GM21360 (cell line): Measurements from ENCODE around the gene IFT20.

Experiments
- ATAC-seq: cut with Tn5 transposase; IDR thresholded peaks from one replicate; pipeline ENCODE4 v1.9.1; 2021; ENCODE audit warnings: mild to moderate bottlenecking, moderate library complexity; ENCODE audit not compliant: unreplicated experiment

Gene IFT20

DNA sequence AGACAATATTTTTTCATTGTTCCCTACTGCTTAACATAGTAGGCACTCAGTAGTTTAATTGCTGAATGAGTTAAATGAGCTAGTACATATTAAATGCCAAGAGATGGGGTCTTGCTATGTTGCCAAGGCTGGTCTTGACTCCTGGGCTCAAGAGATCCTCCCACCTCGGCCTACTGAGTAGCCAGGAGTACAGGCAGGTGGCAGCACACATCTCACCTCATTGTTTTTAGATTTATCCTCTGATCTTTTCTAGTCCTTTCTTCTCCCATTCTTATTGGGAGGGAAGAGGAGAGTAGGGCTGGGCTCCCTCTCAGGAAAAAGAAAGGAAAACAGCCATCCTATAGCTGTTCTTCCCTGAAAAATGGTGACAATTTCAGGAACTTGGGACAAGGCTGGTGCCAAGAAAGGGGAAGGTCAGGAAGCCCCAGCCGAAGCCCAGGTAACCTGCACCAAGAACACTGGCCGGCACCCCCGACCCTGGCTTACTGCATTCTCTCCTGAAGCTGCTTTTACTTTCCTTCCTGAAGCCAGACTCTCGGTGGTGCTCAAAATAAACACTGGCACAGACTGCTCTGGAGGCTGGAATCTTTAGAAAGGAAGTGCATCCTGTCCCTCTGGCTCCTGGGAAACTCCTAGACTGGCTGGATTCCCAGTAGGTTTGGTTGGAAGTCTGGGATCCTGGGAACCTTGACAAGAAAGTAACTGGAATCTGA is 2.9 kb upstream of the IFT20 start:
- no peak for ATAC-seq

DNA sequence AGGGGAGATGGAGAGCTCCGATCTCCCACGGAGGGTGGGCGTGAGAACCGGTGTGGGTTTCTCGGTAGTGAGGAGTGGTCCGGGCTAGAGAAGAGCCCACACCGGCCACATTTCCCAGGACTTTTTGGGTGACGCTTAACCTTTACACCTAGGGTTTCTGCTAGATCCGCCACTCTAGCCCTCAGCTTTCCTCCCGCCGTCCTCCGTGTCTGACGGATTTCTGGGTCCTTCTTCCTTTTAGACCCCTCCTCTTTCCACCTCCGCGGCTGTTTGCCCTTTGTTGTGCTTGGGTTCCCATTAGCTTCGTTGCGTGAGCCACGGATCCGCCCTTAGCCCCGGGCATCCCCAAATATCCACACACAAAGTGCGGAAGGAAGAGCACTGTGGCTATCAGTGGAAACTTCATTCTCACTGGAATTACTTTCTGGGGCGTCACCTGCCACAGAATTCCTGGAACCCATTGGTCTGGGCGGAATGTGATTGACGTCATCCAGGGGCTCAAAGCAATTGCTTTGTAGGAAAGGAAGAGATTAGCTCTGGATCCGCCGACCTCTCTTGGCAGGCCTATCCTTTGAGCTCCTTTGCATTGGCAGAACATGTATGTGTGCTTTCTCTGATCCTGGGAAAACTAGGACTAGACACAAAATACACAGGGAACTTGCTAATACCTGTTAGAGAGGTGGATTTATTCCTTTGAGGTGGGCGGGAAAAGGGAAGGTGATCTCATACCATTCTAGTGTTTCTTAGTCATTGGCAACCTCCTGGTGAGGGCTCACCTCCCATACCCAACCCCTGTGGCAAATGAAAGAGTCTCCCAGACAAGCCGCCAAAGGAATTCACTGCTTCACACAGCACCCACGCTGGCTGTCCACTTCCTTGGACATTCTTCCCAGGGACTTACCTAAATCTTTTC is 943 bp upstream of the IFT20 start:
- ATAC-seq, result no peak

DNA sequence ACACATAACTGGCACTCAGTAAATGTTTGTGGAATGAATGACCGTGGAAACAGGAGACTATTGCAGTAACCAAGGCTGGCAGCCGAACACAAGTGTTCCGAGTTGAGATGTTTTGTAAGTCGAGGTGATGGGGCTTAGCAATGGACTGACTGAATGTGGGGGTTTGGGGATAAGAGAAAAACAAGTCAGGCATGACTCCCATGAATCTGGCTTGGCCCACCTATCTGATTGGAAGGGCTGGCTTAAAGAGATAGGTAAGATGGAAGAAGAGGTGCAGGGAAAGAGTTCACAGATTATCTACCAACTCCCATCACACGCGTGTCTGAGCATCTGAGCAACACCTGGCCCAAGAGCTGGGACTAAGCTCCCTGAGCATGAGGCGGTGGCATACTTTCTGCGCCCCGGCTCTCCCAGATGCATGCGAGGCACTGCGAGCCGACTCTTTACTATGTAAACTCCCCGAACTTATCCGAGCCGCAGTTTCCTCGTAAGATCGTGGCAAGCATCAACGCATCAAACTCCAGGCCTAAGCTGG is 539 bp downstream of the IFT20 start:
- no peak for ATAC-seq

DNA sequence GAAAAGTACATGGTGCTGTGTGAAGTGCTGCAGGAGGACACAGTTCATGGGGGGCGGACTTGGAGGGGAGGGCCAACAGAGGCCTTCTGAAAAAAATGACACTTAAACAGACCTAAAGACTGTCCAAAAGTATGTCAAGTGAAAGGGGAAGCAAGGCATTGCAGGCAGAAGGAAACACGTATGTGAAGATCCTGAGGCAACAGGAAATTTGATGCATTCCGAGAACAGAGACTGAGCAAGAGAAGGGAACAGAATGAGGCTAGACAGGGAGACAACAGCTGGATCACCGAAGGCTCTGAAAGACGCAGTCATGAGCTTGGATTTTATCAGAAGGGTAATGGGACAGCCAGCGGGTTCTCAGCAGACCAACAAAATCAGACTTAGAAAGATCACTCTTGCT is 1.1 kb downstream of the IFT20 start:
- ATAC-seq, result no peak

DNA sequence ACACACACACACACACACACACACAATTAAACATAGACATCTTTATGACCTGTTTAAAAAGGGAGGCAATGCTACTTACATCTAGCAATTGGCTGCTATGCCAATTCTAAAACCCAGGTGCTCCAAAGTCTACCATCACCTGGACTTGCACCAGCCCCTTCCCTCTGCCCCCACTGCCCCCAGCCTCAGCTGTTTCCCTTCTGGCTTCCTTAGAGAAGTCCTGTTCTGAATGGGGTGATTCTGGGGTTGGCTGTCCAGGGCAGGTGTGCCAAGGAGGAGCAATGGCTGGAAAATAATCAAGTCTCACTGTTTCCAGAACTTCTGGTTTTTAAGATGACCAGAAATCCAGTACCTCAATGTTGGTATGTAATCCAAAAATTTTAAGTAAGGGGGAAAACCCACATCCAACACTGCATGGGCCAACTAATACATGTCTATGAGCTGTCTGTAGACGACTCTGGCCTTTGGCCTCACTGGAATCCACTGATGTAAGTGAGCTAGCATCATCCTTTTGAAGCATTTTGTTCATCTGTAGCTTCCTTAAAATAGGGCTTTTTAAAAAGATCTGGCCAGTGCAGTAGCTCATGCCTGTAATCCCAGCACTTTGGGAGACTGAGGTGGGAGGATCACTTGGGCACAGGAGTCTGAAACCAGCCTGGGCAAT is 2.1 kb downstream of the IFT20 start:
- ATAC-seq, result no peak

DNA sequence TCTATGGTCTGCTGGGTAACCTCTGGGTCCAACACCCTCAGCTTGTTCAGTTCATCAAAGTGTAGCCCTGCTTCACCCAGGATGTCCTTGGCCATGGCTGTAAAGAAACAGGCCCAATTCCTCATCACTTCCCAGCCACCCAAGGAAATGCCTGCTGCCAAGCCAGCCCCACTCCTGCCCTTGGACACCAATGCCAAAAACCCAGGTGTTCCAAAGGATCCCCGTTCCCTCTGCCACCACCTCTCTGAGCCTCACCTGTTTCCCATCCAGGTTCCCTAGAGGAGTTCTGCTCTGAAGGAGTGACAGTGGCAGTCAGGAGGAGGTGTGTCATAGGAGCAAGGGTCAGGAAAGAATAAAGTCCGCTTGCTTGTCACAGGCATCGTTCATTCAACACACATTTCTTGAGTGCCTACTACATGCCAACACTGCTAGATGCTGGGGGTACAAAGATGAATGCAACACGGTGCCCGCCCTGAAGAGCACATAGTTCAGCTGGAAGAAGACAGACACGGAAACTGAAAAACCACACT is 3.3 kb downstream of the IFT20 start:
- no peak for ATAC-seq

DNA sequence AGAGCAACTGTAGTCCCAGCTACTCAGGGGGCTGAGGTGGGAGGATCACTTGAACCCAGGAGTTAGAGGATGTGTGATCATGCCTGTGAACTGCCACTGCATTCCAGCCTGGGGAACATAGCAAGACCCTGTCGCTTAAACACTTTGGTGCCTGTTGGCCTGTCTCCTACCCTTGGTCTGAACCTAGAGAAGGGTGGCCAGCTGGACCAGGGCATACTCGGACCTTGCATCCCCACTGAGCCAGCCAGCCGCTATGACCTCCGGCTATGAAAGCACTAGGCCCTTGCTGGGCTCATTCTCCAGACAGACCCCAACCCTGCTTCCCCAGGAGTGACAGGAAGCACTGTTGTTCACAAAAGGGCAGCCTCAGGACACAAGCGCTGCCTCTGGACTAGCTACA is 4.6 kb downstream of the IFT20 start:
- ATAC-seq, result no peak

DNA sequence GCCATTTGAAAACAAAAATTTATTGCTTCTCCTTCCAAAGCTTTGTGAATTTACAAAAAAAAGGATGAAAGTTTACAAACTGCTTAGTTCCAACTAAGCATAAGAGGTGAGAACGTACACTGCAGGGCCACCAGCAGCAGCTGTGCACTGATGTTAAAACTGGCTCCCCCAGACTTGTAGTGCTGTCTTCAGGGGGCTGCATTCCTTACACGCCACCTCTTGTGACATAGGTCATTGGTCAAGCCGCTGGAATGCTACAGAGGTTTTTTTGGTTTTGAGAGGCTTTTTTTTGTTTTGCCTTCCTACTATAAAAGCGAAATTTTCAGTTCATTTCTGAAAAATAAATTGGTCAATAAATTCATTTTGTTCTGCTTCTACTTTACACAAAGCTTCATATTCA is 6.9 kb downstream of the IFT20 start:
- no peak for ATAC-seq

DNA sequence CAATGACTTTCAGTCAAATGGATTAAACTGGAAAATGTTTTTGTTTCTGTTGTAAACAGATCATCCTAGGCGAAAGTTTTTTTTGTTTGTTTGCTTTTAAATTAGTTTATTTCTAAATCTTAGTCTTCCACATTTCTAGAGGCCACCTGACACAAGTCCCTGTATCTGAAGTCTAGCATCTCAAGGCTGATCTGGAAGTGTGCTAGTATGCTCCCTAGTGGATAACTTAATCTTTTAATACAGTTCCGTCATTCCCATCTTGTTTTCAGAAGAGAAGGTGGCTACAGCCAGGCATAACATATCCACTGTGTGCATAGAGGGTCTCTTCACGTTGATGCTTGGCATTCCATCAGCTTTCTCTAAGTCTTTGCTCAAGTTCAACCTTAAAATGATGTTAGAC is 7.6 kb downstream of the IFT20 start:
- no peak for ATAC-seq

DNA sequence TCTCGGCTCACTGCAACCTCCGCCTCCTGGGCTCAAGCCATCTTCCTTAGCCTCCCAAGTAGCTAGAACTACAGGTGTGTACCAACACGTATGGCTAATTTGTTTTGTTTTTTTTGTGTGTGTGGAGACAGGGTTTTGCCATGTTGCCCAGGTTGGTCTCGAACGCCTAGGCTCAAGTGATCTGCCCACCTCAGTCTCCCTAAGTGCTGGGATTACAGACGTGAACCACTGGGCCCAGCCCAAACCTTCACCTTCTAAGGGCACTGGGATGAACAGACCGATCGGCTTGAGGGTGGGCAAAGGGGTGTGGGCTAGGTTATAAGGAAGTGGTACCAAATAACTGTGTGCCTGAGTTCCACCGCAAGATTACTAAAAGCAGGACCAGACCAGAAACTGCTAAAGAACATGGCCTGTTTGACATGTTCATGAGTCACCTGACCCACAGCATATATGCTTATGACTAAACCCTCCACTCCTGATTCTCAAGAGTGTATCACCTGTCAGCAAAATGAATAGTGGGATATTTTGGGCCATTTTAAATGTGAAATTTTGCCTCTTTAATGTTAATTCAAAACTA is 8.2 kb downstream of the IFT20 start:
- ATAC-seq, result no peak

DNA sequence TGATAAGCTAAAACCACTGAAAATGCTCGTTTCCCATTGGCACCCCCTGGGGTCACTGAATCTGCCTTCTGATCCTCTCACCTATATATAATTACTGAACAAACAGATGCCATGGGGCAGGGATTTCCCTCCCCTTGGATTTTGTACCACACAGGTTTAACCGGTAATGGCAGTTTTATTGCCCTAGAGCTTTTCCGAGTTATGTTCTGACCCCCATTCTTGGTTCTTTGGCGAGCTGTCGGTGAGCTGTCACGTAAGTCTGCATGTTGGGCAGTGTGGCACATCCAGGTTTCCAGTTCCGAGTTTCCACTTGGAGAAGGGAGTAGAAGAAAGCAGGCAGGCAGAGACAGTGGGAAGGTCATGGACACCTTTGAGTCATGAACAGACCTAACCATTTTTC is 9.2 kb downstream of the IFT20 start:
- ATAC-seq, result no peak

DNA sequence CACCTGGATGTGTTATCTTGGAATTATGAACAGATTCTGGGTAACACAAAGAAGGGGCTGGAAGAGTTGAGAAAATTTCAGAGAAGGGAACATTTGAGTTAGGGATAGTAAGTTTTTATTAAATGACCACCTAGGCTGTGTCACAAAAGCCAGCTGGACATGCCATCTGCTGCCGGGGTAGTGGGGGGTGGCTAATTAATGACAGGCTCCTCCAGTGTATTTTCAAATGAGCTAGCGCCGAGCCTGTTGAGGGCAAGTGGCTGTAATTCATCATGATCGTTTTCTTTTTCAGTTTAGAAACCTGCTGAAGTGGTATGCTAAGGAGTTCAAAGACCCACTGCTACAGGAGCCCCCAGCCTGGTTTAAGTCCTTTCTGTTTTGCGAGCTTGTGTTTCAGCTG is 10.1 kb downstream of the IFT20 start:
- no peak for ATAC-seq

DNA sequence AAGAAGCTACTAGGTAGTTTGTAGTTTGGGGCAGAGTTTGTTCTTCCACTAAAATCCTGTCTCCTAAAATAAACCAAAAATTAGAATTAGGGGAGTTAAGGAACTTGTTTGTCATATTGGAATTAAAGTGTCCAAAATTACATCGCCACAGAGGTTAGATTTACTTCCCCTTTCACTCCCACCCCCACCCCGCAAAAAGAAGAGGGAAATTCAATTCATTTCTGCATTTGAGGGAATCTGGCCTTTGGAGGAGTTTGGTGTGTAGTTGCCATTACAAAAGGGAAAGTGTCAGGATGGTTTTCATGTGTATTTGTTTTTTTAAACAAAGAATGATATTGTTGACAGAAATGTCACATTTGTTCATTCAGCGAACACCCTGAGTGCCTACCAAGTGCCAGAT is 10.5 kb downstream of the IFT20 start:
- ATAC-seq, result no peak

DNA sequence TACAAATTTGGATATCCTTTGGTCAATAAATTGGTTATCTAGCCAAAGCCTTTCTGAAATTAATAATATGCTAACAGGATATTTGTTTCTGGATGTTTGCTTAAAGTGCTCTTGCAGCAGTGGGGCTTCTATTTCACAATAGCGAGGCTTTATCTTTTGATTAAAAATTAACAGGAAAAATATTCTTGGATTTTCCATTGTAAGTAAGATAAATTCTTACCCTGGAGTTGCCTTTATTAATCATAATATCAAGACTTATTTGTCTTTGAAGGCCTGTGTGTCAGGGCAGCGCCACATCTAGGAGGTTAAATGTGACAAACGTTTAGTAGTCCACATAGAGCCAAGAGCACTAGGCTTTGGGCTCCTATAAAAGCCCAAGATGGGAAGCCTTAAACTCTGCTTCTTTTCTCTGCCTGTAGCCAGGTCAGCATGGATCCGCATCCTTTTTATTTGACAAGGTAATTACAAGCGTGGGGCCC is 11.0 kb downstream of the IFT20 start:
- ATAC-seq, result no peak

DNA sequence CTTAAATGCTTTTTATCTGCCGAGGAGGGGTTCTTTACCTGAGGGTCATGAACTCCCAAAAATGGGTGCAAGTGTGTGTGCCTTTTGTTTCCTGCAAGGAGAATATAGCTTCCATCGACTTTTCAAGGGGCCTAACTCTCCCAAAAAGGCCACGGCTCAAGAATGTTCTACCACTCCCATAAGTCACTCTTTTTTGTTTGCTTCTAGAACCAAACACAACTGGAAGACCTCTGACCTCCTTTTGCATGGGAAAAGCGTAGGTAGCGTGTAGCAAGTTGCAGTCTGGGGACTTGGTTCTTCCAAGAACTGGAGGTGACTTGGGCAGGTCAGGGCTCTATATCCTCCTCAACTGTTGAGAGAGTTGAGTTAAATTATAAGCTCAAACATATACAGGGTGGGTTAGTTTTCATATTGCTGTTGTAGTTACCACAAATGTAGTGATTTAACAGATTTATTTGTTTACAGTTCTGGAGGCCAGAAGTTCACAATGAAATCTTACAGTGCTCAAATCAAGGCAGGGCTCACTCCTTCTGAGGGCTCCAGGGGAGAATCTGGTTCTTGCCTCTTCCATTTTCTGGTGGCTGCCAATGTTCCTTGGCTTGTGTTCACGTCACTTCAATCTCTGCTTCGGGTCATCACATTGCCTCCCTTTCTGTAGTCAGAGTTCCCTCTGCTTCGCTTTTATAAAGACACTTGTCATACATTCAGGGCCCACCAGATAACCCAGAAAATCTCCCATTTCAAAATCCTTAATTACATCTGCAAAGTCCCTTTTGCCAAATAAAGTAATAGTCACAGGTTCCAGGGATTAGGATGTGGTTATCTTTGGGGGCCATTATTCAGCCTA is 14.8 kb downstream of the IFT20 start:
- no peak for ATAC-seq

DNA sequence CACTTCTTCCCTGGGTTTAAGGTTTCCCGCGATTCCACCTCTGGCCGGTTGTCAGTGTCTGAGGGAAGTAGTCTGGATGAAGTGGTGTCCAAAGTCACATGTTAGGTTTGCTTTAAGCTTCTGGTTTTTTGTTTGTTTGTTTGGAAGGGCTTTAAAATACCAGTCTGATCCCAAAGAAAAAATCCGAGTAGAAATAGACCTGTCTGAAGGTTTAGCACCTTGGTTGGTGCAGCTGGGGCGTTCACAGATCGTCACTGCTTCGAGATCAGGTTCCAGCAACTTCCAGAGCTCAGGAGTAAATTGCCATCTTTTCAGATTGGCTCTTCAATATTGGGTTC is 15.7 kb downstream of the IFT20 start:
- no peak for ATAC-seq

DNA sequence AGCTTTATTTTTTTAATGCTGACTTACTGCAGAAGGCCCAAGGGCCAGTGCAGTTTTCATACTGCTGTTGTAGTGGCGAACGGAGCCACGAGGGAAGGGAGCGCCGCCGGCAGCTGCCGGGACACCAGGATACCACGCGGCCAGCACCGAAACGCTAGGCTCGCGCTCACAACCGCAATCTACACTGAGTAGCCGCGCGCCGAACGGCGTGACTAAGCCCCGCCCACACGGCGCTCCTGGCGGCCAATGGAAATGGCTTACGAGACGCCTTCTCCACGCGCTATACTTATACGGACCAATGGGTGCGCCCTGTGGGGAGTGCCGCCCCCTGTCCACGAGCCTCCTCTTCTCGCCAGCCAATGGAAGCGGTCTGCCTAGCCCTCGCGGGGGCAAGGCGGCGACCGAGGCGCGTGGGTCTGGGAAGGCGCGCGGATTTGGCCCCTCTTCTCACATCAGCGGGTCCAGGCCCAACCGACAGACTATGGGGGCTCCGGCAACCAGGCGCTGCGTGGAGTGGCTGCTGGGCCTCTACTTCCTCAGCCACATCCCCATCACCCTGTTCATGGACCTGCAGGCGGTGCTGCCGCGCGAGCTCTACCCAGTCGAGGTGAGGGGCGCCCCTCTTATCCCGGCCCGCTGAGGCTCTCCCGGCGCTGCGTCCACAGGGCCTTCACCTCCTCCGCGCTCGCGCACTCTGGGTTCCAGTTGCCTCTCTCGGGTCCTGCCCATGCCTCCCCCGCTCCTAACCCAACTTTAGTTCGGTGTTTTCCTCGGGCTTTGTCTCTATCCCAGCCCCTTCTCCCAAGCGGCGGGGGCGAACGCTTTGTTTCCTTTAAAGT is 16.3 kb downstream of the IFT20 start, which contains the start of gene TMEM97:
Gene TMEM97 (plus strand): TSS at position 442 of the 839 bp plus-strand sequence. CDS start 40 bp downstream, at position 482.
- peak; percentile 81 for ATAC-seq

DNA sequence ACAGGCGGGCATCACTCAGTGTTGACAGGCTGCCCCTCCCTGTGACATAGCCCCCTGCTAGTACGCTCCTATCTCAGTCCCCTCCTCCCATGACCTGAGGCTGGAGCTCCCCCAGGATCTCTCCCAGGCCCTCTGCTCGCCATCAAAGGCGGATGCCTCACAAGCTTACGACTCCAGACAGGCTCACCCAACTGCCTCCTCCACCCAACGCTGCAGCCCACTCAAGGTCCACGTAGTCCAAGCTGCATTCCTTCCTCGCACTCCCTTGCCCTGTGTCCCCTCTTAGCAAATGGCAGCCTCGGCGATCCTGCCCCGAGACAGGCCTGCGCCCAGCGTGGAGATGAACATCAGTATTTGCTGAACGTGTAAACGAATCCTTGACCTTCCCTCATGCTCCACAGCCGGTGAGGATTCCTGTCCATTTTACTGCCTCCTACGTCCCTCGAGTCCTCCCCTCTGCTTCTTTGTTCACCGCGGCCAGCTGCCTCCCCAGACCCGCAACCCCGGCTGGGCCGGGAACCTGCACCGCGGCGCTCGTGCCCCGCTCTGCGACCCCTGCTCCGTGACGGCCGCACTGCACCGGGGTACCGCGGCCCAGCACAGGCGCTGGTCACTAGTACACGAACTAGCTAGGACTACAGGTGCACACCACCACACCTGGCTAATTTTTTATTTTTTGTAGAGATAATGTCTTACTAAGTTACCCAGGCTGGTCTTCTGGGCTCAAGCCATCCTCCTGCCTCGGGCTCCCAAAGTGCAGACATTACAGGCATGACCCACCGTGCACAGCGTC is 17.1 kb downstream of the IFT20 start:
- peak; percentile 10 for ATAC-seq
